GM23338 (cell line): ENCODE data around the gene RAB31. TPM values are rescaled to one million over a fixed set of nuclear protein-coding genes. Genes with fewer than 3 reads are reported as not detected.

ENCODE experiments used
- ATAC-seq: fragments of 200-7000 bp; cut with Tn5 transposase; 3 replicates; pipeline ENCODE4 v1.9.1; 2020
- DNase-seq: peaks from one replicate; pipeline ENCODE4 v3.0.0-alpha.2; 2015; ENCODE audit warnings: low spot score
- H2AFZ ChIP-seq: fragments of 200-600 bp; sonication (generic); 2 replicates; pipeline ENCODE4 v1.8.0; 2016; ENCODE audit warnings: antibody characterized with exemption, mild to moderate bottlenecking, moderate library complexity
- H3F3A ChIP-seq: fragments of 200-600 bp; sonication (generic); replicated peaks from 2 replicates; pipeline ENCODE4 v1.8.0; 2017; ENCODE audit warnings: antibody characterized with exemption, mixed run types, low read depth
- H3K27ac ChIP-seq: fragments of 200-600 bp; sonication (generic); 2 replicates; pipeline ENCODE4 v1.6.1; 2016; ENCODE audit warnings: low read depth
- H3K27me3 ChIP-seq: fragments of 200-600 bp; sonication (generic); 2 replicates; pipeline ENCODE4 v1.8.0; 2016; ENCODE audit warnings: mild to moderate bottlenecking, mixed run types, moderate library complexity; ENCODE audit not compliant: insufficient read depth
- H3K36me3 ChIP-seq: fragments of 200-600 bp; sonication (generic); 2 replicates; pipeline ENCODE4 v1.8.0; 2016; ENCODE audit warnings: mild to moderate bottlenecking; ENCODE audit not compliant: insufficient read depth
- H3K4me1 ChIP-seq: fragments of 200-600 bp; sonication (generic); 2 replicates; pipeline ENCODE4 v1.8.0; 2016; ENCODE audit warnings: mild to moderate bottlenecking, moderate library complexity; ENCODE audit not compliant: insufficient read depth
- H3K4me2 ChIP-seq: fragments of 200-600 bp; sonication (generic); 2 replicates; pipeline ENCODE4 v1.7.1; 2017; ENCODE audit warnings: mixed run types
- H3K4me3 ChIP-seq: fragments of 200-600 bp; sonication (generic); 2 replicates; pipeline ENCODE4 v1.6.1; 2016; ENCODE audit warnings: mixed run types
- H3K79me2 ChIP-seq: fragments of 200-600 bp; sonication (generic); replicated peaks from 2 replicates; pipeline ENCODE4 v1.8.0; 2017; ENCODE audit warnings: mild to moderate bottlenecking; ENCODE audit not compliant: insufficient read depth
- H3K9me2 ChIP-seq: fragments of 200-600 bp; sonication (generic); 2 replicates; pipeline ENCODE4 v1.8.0; 2017; ENCODE audit not compliant: insufficient read depth
- H4K20me1 ChIP-seq: fragments of 200-600 bp; sonication (generic); replicated peaks from 2 replicates; pipeline ENCODE4 v1.8.0; 2017; ENCODE audit warnings: mild to moderate bottlenecking; ENCODE audit not compliant: insufficient read depth
- H3K27ac Mint-ChIP-seq: 2 replicates; pipeline ENCODE4 v1.8.0; 2020; ENCODE audit warnings: inconsistent platforms, mild to moderate bottlenecking, moderate library complexity, mixed read lengths
- H3K27me3 Mint-ChIP-seq: 3 replicates; pipeline ENCODE4 v1.8.0; 2022; ENCODE audit warnings: low read depth, mild to moderate bottlenecking, moderate library complexity, mixed read lengths, inconsistent platforms; ENCODE audit not compliant: insufficient read depth, poor library complexity
- H3K36me3 Mint-ChIP-seq: 3 replicates; pipeline ENCODE4 v1.8.0; 2021; ENCODE audit warnings: low read depth, mild to moderate bottlenecking, inconsistent platforms, moderate library complexity, mixed read lengths
- H3K4me1 Mint-ChIP-seq: 3 replicates; pipeline ENCODE4 v1.8.0; 2020; ENCODE audit warnings: mild to moderate bottlenecking, inconsistent platforms, mixed read lengths
- H3K4me3 Mint-ChIP-seq: 3 replicates; pipeline ENCODE4 v1.8.0; 2021; ENCODE audit warnings: moderate library complexity, mild to moderate bottlenecking, inconsistent platforms, mixed read lengths
- H3K9me3 Mint-ChIP-seq: 3 replicates; pipeline ENCODE4 v1.8.0; 2020; ENCODE audit warnings: moderate library complexity, mild to moderate bottlenecking, inconsistent platforms, mixed read lengths
- CREB1 ChIP-seq: fragments of 250-450 bp; sonication (Bioruptor Pico); IDR thresholded peaks from 2 replicates; pipeline ENCODE4 v1.5.0; 2020; ENCODE audit warnings: low read depth, mild to moderate bottlenecking, moderate library complexity
- EZH2phosphoT487 ChIP-seq: fragments of 200-600 bp; sonication (generic); IDR thresholded peaks from one replicate; pipeline ENCODE4 v1.8.1; 2018; ENCODE audit warnings: antibody characterized with exemption; ENCODE audit not compliant: unreplicated experiment
- POLR2AphosphoS5 ChIP-seq: IDR thresholded peaks from 2 replicates; pipeline ENCODE4 v1.6.1; 2016; ENCODE audit warnings: antibody characterized with exemption, low read depth
- STAT1 ChIP-seq: IDR thresholded peaks from one replicate; pipeline ENCODE4 v1.6.1; 2016; ENCODE audit warnings: antibody characterized with exemption; ENCODE audit not compliant: unreplicated experiment
- ZNF331 ChIP-seq: fragments of 250-450 bp; sonication (Bioruptor Pico); IDR thresholded peaks from 2 replicates; pipeline ENCODE4 v1.5.0; 2020; ENCODE audit warnings: low read depth, mild to moderate bottlenecking, moderate library complexity
- polyA plus RNA-seq: library from polyadenylated mRNA; unstranded; fragments of >200 nt; fragmentation: Nextera tagmentation; extraction: Ambion mirVana; gene quantifications from 2 replicates; pipeline ENCODE4 v1.2.1, GENCODE V29; 2016
- total RNA-seq: library from RNA; depleted of rRNA; stranded (reverse); fragments of >200 nt; shearing (Covaris generic); gene quantifications from 2 replicates; pipeline ENCODE4 v1.2.3, GENCODE V29; 2014
- TF ChIP-seq, protein P1 (sequence below): fragments of 250-450 bp; sonication (Bioruptor Pico); IDR thresholded peaks from 2 replicates; pipeline ENCODE4 v1.5.0; 2020; ENCODE audit warnings: mild to moderate bottlenecking, moderate library complexity
- TF ChIP-seq, protein P2 (sequence below): IDR thresholded peaks from one replicate; pipeline ENCODE4 v1.6.1; 2018; ENCODE audit warnings: antibody characterized with exemption; ENCODE audit not compliant: unreplicated experiment

RAB31 gene
- total and polyA plus RNA-seq, 2 experiments from 2014 or later, result 33.8 to 46.1 TPM

DNA sequence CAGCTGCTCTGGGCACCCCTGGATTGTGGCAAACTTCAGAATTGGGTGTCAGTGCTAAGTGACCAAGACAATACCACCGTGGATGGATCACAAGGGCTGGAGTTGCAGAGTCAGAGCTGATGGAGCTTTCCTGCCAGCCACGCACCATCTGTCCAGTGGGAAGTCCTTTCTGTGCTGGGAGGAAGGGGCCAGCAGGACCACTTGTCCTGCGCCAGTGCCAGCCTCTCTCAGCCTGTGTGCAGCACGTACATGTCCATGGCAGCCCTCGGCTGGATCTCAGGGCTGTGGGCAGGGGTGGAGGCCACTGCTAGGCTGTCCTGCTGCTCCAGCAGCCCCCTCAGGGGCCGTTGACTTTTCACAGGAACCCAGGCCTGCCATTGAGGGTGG lies 33.3 kb downstream of the RAB31 start:
- ATAC-seq, result no peak

DNA sequence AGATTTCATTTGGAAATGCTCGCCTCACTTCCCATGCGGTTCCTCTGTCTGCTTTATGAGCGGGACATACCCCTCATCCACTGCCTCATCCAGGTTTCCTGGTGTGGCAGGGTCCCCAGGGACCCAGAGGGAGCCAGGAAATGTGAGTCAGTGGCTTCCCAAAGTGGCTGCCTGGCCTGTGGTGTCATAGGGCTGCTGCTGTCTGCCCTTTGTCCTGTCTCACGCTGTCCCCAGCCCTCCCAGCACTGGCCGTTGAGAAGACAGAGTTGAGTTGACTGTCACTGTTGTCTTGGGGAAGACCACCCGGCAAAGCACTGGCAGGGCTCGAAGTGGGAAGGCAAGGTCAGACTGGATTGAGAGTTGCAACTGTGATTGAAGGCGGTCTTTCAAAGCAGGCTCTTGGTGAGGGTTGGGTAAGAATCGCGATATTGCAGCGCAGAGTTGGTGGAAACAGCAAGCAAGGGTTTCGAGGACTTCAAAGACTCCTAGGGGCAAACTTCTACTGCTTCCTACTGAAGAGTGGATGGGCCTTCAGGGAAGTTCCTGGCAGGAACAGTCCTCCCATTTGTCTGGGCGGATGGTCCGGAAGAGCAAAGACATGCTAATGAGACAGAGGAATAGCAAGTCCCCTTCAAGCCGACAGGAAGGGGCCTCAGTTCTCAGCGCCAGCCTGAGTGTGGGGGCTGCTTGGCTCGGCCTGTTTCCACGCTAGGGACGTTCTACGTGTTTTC lies 33.9 kb downstream of the RAB31 start:
- TF ChIP-seq, protein P1, sequence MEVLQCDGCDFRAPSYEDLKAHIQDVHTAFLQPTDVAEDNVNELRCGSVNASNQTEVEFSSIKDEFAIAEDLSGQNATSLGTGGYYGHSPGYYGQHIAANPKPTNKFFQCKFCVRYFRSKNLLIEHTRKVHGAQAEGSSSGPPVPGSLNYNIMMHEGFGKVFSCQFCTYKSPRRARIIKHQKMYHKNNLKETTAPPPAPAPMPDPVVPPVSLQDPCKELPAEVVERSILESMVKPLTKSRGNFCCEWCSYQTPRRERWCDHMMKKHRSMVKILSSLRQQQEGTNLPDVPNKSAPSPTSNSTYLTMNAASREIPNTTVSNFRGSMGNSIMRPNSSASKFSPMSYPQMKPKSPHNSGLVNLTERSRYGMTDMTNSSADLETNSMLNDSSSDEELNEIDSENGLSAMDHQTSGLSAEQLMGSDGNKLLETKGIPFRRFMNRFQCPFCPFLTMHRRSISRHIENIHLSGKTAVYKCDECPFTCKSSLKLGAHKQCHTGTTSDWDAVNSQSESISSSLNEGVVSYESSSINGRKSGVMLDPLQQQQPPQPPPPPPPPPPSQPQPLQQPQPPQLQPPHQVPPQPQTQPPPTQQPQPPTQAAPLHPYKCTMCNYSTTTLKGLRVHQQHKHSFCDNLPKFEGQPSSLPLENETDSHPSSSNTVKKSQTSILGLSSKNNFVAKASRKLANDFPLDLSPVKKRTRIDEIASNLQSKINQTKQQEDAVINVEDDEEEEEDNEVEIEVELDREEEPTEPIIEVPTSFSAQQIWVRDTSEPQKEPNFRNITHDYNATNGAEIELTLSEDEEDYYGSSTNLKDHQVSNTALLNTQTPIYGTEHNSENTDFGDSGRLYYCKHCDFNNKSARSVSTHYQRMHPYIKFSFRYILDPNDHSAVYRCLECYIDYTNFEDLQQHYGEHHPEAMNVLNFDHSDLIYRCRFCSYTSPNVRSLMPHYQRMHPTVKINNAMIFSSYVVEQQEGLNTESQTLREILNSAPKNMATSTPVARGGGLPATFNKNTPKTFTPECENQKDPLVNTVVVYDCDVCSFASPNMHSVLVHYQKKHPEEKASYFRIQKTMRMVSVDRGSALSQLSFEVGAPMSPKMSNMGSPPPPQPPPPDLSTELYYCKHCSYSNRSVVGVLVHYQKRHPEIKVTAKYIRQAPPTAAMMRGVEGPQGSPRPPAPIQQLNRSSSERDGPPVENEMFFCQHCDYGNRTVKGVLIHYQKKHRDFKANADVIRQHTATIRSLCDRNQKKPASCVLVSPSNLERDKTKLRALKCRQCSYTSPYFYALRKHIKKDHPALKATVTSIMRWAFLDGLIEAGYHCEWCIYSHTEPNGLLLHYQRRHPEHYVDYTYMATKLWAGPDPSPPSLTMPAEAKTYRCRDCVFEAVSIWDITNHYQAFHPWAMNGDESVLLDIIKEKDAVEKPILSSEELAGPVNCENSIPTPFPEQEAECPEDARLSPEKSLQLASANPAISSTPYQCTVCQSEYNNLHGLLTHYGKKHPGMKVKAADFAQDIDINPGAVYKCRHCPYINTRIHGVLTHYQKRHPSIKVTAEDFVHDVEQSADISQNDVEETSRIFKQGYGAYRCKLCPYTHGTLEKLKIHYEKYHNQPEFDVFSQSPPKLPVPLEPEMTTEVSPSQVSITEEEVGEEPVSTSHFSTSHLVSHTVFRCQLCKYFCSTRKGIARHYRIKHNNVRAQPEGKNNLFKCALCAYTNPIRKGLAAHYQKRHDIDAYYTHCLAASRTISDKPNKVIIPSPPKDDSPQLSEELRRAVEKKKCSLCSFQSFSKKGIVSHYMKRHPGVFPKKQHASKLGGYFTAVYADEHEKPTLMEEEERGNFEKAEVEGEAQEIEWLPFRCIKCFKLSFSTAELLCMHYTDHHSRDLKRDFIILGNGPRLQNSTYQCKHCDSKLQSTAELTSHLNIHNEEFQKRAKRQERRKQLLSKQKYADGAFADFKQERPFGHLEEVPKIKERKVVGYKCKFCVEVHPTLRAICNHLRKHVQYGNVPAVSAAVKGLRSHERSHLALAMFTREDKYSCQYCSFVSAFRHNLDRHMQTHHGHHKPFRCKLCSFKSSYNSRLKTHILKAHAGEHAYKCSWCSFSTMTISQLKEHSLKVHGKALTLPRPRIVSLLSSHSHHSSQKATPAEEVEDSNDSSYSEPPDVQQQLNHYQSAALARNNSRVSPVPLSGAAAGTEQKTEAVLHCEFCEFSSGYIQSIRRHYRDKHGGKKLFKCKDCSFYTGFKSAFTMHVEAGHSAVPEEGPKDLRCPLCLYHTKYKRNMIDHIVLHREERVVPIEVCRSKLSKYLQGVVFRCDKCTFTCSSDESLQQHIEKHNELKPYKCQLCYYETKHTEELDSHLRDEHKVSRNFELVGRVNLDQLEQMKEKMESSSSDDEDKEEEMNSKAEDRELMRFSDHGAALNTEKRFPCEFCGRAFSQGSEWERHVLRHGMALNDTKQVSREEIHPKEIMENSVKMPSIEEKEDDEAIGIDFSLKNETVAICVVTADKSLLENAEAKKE, result peak; percentile 94
- no peak for TF ChIP-seq ZNF331 (CRISPR knock-in tag)
- TF ChIP-seq, protein P2, sequence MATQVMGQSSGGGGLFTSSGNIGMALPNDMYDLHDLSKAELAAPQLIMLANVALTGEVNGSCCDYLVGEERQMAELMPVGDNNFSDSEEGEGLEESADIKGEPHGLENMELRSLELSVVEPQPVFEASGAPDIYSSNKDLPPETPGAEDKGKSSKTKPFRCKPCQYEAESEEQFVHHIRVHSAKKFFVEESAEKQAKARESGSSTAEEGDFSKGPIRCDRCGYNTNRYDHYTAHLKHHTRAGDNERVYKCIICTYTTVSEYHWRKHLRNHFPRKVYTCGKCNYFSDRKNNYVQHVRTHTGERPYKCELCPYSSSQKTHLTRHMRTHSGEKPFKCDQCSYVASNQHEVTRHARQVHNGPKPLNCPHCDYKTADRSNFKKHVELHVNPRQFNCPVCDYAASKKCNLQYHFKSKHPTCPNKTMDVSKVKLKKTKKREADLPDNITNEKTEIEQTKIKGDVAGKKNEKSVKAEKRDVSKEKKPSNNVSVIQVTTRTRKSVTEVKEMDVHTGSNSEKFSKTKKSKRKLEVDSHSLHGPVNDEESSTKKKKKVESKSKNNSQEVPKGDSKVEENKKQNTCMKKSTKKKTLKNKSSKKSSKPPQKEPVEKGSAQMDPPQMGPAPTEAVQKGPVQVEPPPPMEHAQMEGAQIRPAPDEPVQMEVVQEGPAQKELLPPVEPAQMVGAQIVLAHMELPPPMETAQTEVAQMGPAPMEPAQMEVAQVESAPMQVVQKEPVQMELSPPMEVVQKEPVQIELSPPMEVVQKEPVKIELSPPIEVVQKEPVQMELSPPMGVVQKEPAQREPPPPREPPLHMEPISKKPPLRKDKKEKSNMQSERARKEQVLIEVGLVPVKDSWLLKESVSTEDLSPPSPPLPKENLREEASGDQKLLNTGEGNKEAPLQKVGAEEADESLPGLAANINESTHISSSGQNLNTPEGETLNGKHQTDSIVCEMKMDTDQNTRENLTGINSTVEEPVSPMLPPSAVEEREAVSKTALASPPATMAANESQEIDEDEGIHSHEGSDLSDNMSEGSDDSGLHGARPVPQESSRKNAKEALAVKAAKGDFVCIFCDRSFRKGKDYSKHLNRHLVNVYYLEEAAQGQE, result no peak
- no peaks in the 10 kb centered on the region; the same call in 1 of the 2 replicates for H3F3A ChIP-seq
- H3K9me2 ChIP-seq, result no peaks in the 10 kb centered on the region
- DNase-seq (peak; percentile 74), ATAC-seq (peak; percentile 83)
- peaks cover 40% of the 10 kb centered on the region for H3K4me1 Mint-ChIP-seq
- peak overlapping the region; percentile 10 for H3K4me2 ChIP-seq
- H3K36me3 Mint-ChIP-seq, result no peaks in the 10 kb centered on the region
- H3K4me3 Mint-ChIP-seq, result peak overlapping the region; percentile 30; the same call in 1 of the 3 replicates
- H3K27me3 ChIP-seq, result no peaks in the 10 kb centered on the region
- peak overlapping the region; percentile 92 for H3K27ac ChIP-seq
- H3K9me3 Mint-ChIP-seq, result no peaks in the 10 kb centered on the region
- H3K27ac Mint-ChIP-seq, result peak overlapping the region; percentile 82
- peaks cover 10% of the 10 kb centered on the region for H3K27me3 Mint-ChIP-seq
- peaks cover 36% of the 10 kb centered on the region for H3K4me1 ChIP-seq
- H3K36me3 ChIP-seq, result no peaks in the 10 kb centered on the region
- peaks cover 12% of the 10 kb centered on the region; the same call in 1 of the 2 replicates for H3K79me2 ChIP-seq
- H2AFZ ChIP-seq, result no peak overlapping the region
- peak overlapping the region; percentile 13; the same call in 1 of the 2 replicates for H3K4me3 ChIP-seq
- H4K20me1 ChIP-seq, result no peaks in the 10 kb centered on the region

More for the DNA sequence above, 33.3 kb downstream of the RAB31 start:
- H3K27me3 ChIP-seq, result no peaks in the 10 kb centered on the region
- Mint-ChIP-seq H3K4me1 (peaks cover 40% of the 10 kb centered on the region), H3K36me3 (no peaks in the 10 kb centered on the region), H3K27ac (no peak overlapping the region), H3K4me3 (no peak overlapping the region), H3K27me3 (peaks cover 10% of the 10 kb centered on the region), H3K9me3 (no peaks in the 10 kb centered on the region)
- no peaks in the 10 kb centered on the region; the same call in 1 of the 2 replicates for H3F3A ChIP-seq
- no peak for TF ChIP-seq EZH2phosphoT487
- TF ChIP-seq STAT1, result no peak
- no peak for TF ChIP-seq ZNF331 (CRISPR knock-in tag)
- TF ChIP-seq CREB1 (CRISPR knock-in tag), result no peak
- no peak for TF ChIP-seq POLR2AphosphoS5
- peaks cover 12% of the 10 kb centered on the region; the same call in 1 of the 2 replicates for H3K79me2 ChIP-seq
- H3K4me2 ChIP-seq, result peak overlapping the region; percentile 10
- H3K4me1 ChIP-seq, result peaks cover 36% of the 10 kb centered on the region
- no peak for DNase-seq
- no peak overlapping the region for H3K4me3 ChIP-seq
- H3K36me3 ChIP-seq, result no peaks in the 10 kb centered on the region
- no peak overlapping the region for H2AFZ ChIP-seq
- no peaks in the 10 kb centered on the region for H3K9me2 ChIP-seq
- no peak overlapping the region for H3K27ac ChIP-seq
- no peaks in the 10 kb centered on the region for H4K20me1 ChIP-seq
